GM19239 (cell line): ENCODE measurements around the gene KLHL25.

Experiments used
- DNase-seq: peaks from one replicate; pipeline ENCODE4 v3.0.0; 2011; ENCODE audit warnings: low spot score; ENCODE audit not compliant: insufficient read length
- FAIRE-seq: peaks from 2 replicates; lab custom pipeline; 2011; peaks lifted over from hg19 to GRCh38; lab: Jason Lieb, UNC

Gene KLHL25

GRCh38 chr15:85778107-85778776 lies 16.5 kb downstream of the KLHL25 start:
- FAIRE-seq (no peak), DNase-seq (no peak)

- FAIRE-seq: no peak
Measured at GRCh38 chr15:85777250-85778106, 17.2 kb downstream of the KLHL25 start.

GRCh38 chr15:85773970-85774369 lies 20.8 kb downstream of the KLHL25 start:
- FAIRE-seq (no peak), DNase-seq (no peak)

More at GRCh38 chr15:85777250-85778106, 17.2 kb downstream of the KLHL25 start:
- no peak for DNase-seq

- FAIRE-seq: no peak
Measured at GRCh38 chr15:85773249-85773648, 21.5 kb downstream of the KLHL25 start.

GRCh38 chr15:85772668-85773067 lies 22.1 kb downstream of the KLHL25 start:
- FAIRE-seq (no peak), DNase-seq (no peak)

More at GRCh38 chr15:85773249-85773648, 21.5 kb downstream of the KLHL25 start:
- no peak for DNase-seq

- DNase-seq (no peak), FAIRE-seq (no peak)
Measured at GRCh38 chr15:85771781-85772445, 22.8 kb downstream of the KLHL25 start.

GRCh38 chr15:85771271-85771670 lies 23.5 kb downstream of the KLHL25 start:
- no peak for FAIRE-seq

GRCh38 chr15:85770096-85771041 lies 24.4 kb downstream of the KLHL25 start:
- no peak for DNase-seq
- FAIRE-seq: no peak

More at GRCh38 chr15:85771271-85771670, 23.5 kb downstream of the KLHL25 start:
- no peak for DNase-seq

GRCh38 chr15:85769182-85769900 lies 25.4 kb downstream of the KLHL25 start:
- no peak for FAIRE-seq
- no peak for DNase-seq

- no peak for FAIRE-seq
Measured at GRCh38 chr15:85768595-85769168, 26.0 kb downstream of the KLHL25 start.

GRCh38 chr15:85767785-85768529 lies 26.8 kb downstream of the KLHL25 start:
- DNase-seq (no peak), FAIRE-seq (no peak)

More at GRCh38 chr15:85768595-85769168, 26.0 kb downstream of the KLHL25 start:
- DNase-seq: no peak

GRCh38 chr15:85766001-85766831 lies 28.5 kb downstream of the KLHL25 start:
- no peak for DNase-seq
- FAIRE-seq: no peak

GRCh38 chr15:85764649-85765277 lies 30.0 kb downstream of the KLHL25 start:
- FAIRE-seq: no peak
- DNase-seq: no peak

GRCh38 chr15:85763673-85764633 lies 30.8 kb downstream of the KLHL25 start:
- DNase-seq (no peak), FAIRE-seq (no peak)

GRCh38 chr15:85763157-85763556 lies 31.6 kb downstream of the KLHL25 start:
- no peak for DNase-seq
- FAIRE-seq: no peak

GRCh38 chr15:85762756-85763127 lies 32.0 kb downstream of the KLHL25 start:
- FAIRE-seq: no peak

More at GRCh38 chr15:85762756-85763127, 32.0 kb downstream of the KLHL25 start:
- DNase-seq: no peak
